OCI-LY3 (cell line): ENCODE measurements around the gene TBC1D5.

ENCODE experiments used
- H2AFZ ChIP-seq: fragments of 200-600, 300-600 bp; shearing (Covaris generic); 2 replicates; pipeline ENCODE4 v1.6.0; 2014; ENCODE audit warnings: antibody characterized with exemption, low read depth, low read length
- H3K27ac ChIP-seq: fragments of 200-600, 300-600 bp; sonication (generic); 2 replicates; pipeline ENCODE4 v1.5.1; 2014; ENCODE audit warnings: mild to moderate bottlenecking, low read length, moderate library complexity, mixed read lengths
- H3K27me3 ChIP-seq: fragments of 200-600, 300-600 bp; sonication (generic); 2 replicates; pipeline ENCODE4 v1.6.1; 2014; ENCODE audit warnings: low read depth, low read length, mixed read lengths
- H3K36me3 ChIP-seq: fragments of 200-600, 300-600 bp; sonication (generic); replicated peaks from 2 replicates; pipeline ENCODE3; 2014; ENCODE audit warnings: low read depth, low read length, mixed read lengths
- H3K4me1 ChIP-seq: fragments of 300-600, 200-600 bp; sonication (generic); 2 replicates; pipeline ENCODE4 v1.6.1; 2014; ENCODE audit warnings: low read length, mixed read lengths
- H3K4me2 ChIP-seq: fragments of 200-600, 300-600 bp; sonication (generic); 2 replicates; pipeline ENCODE4 v1.6.1; 2014; ENCODE audit warnings: low read length, mixed read lengths
- H3K4me3 ChIP-seq: fragments of 300-600, 200-600 bp; sonication (generic); 2 replicates; pipeline ENCODE4 v1.5.1; 2014; ENCODE audit warnings: antibody characterized with exemption, mild to moderate bottlenecking, low read length, moderate library complexity
- H3K79me2 ChIP-seq: fragments of 300-600, 200-600 bp; shearing (Covaris generic); 2 replicates; pipeline ENCODE4 v1.6.1; 2014; ENCODE audit warnings: mild to moderate bottlenecking, low read length, mixed read lengths
- H3K9ac ChIP-seq: fragments of 300-600, 200-600 bp; shearing (Covaris generic); 2 replicates; pipeline ENCODE4 v1.6.0; 2014; ENCODE audit warnings: mild to moderate bottlenecking, low read length, moderate library complexity
- H3K9me3 ChIP-seq: fragments of 200-600, 300-600 bp; shearing (Covaris generic); 2 replicates; pipeline ENCODE4 v1.6.1; 2014; ENCODE audit warnings: low read length, mixed read lengths; ENCODE audit not compliant: insufficient read depth
- H4K20me1 ChIP-seq: fragments of 200-600, 300-600 bp; sonication (generic); 2 replicates; pipeline ENCODE4 v1.6.1; 2016; ENCODE audit warnings: low read length, mixed read lengths; ENCODE audit not compliant: insufficient read depth
- CTCF ChIP-seq: fragments of 200-600, 300-600 bp; sonication (generic); IDR thresholded peaks from 2 replicates; pipeline ENCODE4 v1.5.1; 2014; ENCODE audit warnings: antibody characterized with exemption, low read length, low read depth
- EZH2phosphoT487 ChIP-seq: fragments of 200-600 bp; shearing (Covaris generic); IDR thresholded peaks from 2 replicates; pipeline ENCODE4 v1.6.1; 2018; ENCODE audit warnings: antibody characterized with exemption, mixed run types, low read depth

The TBC1D5 gene

GRCh38 chr3:17207979-17208378, 534.5 kb downstream of the TBC1D5 start:
- no peak overlapping the region for H2AFZ ChIP-seq
- no peak overlapping the region for H3K9ac ChIP-seq
- no peak overlapping the region for H3K4me3 ChIP-seq
- no peaks in the 10 kb centered on the region for H4K20me1 ChIP-seq
- no peak overlapping the region for H3K4me2 ChIP-seq
- no peaks in the 10 kb centered on the region for H3K4me1 ChIP-seq
- H3K27ac ChIP-seq: no peak overlapping the region
- no peaks in the 10 kb centered on the region for H3K36me3 ChIP-seq
- no peaks in the 10 kb centered on the region for H3K27me3 ChIP-seq
- H3K9me3 ChIP-seq: no peaks in the 10 kb centered on the region
- TF ChIP-seq CTCF: no peak
- H3K79me2 ChIP-seq: no peaks in the 10 kb centered on the region

GRCh38 chr3:17207019-17207418, 535.4 kb downstream of the TBC1D5 start:
- no peaks in the 10 kb centered on the region for H3K9me3 ChIP-seq
- no peak overlapping the region for H3K27ac ChIP-seq
- H3K36me3 ChIP-seq: peaks cover 3% of the 10 kb centered on the region
- no peak overlapping the region for H3K4me2 ChIP-seq
- H3K79me2 ChIP-seq: no peaks in the 10 kb centered on the region
- TF ChIP-seq CTCF: no peak
- no peak for TF ChIP-seq EZH2phosphoT487
- H4K20me1 ChIP-seq: no peaks in the 10 kb centered on the region
- H3K9ac ChIP-seq: no peak overlapping the region
- H3K27me3 ChIP-seq: no peaks in the 10 kb centered on the region
- no peak overlapping the region for H3K4me3 ChIP-seq
- H3K4me1 ChIP-seq: no peaks in the 10 kb centered on the region
- no peak overlapping the region for H2AFZ ChIP-seq

DNA sequence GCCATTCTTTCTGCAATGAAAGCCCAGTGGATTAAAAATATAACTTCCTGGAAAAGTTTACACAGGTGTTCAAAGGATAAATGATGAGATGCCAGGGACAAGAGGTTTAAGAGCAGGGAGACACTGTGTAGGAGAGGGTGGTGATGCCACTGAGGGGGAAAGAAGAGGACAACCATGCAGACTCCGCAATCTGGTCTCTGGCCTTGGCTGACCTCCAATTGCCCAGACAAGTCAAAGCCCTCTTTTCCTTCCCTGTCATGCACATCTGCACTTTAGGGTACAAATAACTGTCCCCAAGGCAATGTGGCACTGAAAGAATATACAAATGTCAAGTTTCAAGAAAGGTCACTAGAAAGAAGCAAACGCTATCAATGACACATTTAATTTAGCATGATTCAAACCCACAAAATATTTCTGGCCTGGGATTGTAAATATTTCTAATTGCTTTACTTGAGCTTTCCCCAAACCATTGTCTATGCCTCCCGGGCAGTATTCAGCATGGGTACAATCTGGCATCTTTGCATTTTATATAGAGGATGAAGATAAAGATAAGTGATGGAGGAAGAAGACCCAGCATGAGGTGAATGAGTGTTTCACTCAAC, 538.3 kb downstream of the TBC1D5 start:
- Histone ChIP-seq H2AFZ (no peak overlapping the region), H3K36me3 (peaks cover 8% of the 10 kb centered on the region), H3K4me3 (no peak overlapping the region), H3K4me2 (no peak overlapping the region), H3K79me2 (no peaks in the 10 kb centered on the region), H3K9me3 (no peaks in the 10 kb centered on the region), H4K20me1 (no peaks in the 10 kb centered on the region), H3K27ac (no peak overlapping the region), H3K4me1 (peaks cover 4% of the 10 kb centered on the region; the same call in 1 of the 2 replicates), H3K9ac (no peak overlapping the region), H3K27me3 (no peaks in the 10 kb centered on the region)
- TF ChIP-seq CTCF (no peak), EZH2phosphoT487 (no peak)

GRCh38 chr3:17201538-17201937, 540.9 kb downstream of the TBC1D5 start:
- Histone ChIP-seq H3K9ac (no peak overlapping the region), H3K36me3 (peaks cover 8% of the 10 kb centered on the region), H2AFZ (no peak overlapping the region), H3K27ac (no peak overlapping the region), H3K27me3 (no peaks in the 10 kb centered on the region), H4K20me1 (no peaks in the 10 kb centered on the region), H3K4me1 (peaks cover 9% of the 10 kb centered on the region), H3K4me2 (no peak overlapping the region), H3K9me3 (no peaks in the 10 kb centered on the region), H3K79me2 (no peaks in the 10 kb centered on the region), H3K4me3 (no peak overlapping the region)
- no peak for TF ChIP-seq EZH2phosphoT487
- TF ChIP-seq CTCF: no peak
